ENCODE measurements around the gene RFNG. TPM values are rescaled to one million over a fixed set of nuclear protein-coding genes. Genes with fewer than 3 reads are reported as not detected.
A peak's percentile ranks its signal among the peaks of the same experiment; 100 is the strongest.

The RFNG gene
- polyA plus RNA-seq, 1 experiment: 11.8 TPM

DNA sequence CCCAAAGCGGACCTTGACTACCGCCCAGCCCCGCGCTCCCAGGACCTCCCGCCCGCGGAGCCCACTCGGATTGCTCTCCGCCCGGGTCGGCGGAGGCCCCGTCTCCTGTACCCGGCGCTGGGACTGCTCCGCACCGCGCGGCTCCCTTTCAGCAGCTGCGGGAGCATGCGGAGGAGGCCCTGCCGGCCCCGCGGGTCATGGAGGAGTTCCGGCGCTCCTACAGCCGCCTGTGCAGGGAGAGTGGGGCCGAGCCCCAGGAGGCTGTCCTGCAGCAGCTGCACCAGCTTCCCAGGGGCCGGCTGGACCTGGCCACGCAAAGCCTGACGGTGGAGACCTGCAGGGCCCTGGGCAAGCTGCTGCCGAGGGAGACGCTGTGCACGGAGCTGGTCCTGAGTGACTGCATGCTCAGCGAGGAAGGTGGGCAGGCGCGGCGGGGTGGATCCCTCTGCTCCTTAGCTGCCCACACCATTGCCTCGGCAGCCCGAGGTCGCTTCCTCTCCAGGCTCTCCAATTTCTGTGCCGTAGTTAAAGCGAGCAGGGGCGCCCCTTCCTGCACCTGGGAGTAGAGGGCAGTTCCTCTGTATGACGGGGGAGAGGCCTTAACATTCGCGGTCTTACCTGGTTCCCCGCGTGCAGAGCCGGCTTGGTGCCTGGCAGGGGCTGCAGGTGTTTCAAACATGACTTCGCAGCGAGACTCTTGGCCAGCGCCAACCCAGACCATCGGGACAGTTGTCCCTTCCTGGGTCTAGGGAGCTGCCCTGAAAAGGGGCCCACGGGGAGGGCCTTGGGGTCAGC, 28.0 kb downstream of the RFNG start:
- H3K27ac ChIP-seq (ENCODE audit: low read depth, low read length): no peak overlapping the region
- CTCF ChIA-PET: interaction anchor here (1.3 kb wide), 1 partner anchor 14 kb away, joined by 5 read pairs; the partner anchor contains the start of gene DCXR

DNA sequence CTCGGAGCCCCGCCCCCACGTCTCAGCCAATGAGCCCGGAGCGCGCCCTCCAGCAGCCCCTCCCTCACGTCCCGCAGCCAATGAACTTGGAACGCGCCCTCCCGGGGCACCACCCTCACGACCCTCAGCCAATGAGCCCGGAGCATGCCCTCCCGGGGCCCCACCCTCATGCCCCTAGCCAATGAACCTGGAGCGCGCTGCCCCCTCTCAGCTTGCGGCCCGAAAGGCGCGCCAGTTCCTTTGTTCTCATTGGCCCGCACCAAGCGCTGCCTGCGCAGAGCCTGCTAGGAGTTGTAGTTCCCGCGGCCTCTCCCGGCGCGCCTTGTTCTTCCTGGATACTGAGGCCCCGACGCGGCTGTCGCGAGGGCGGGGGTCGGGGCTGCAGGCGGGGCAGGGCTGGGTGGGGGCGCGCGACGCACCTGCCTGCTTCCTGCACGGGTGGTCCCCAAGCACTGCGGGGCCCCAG, 28.6 kb downstream of the RFNG start, which contains the start of gene LRRC45:
Gene LRRC45, plus strand, starts transcription at position 325 of the 466 bp plus-strand sequence. CDS start 339 bp downstream, outside the sequence.
- peak within 1 kb of the TSS; percentile 80 for H3K4me3 ChIP-seq (ENCODE audit: low read depth, low read length)
- H3K9me3 ChIP-seq (ENCODE audit: control insufficient read depth, insufficient read depth, low read length): no peaks in the 10 kb centered on the region; the same call in 1 of the 2 replicates
- no peak within 1 kb of the TSS for H3K27ac ChIP-seq (ENCODE audit: low read depth, low read length)
- H3K27me3 ChIP-seq (ENCODE audit: control insufficient read depth, insufficient read depth, low read length): no peaks in the 10 kb centered on the region
- ChIA-PET POLR2A (interaction anchor here (0.7 to 1.9 kb wide), 6 partner anchors 15 to 1153 kb away, joined by 3 to 10 read pairs (median 6); partner anchors contain the start of genes DCXR and FASN), CTCF (interaction anchor here (0.8 to 4.5 kb wide), 3 partner anchors 15 to 201 kb away, joined by 3 to 34 read pairs (median 5); partner anchors contain the start of gene DCXR)
- peak; percentile 99 for DNase-seq (ENCODE audit: low read depth, low spot score)
- TF ChIP-seq, protein P1, sequence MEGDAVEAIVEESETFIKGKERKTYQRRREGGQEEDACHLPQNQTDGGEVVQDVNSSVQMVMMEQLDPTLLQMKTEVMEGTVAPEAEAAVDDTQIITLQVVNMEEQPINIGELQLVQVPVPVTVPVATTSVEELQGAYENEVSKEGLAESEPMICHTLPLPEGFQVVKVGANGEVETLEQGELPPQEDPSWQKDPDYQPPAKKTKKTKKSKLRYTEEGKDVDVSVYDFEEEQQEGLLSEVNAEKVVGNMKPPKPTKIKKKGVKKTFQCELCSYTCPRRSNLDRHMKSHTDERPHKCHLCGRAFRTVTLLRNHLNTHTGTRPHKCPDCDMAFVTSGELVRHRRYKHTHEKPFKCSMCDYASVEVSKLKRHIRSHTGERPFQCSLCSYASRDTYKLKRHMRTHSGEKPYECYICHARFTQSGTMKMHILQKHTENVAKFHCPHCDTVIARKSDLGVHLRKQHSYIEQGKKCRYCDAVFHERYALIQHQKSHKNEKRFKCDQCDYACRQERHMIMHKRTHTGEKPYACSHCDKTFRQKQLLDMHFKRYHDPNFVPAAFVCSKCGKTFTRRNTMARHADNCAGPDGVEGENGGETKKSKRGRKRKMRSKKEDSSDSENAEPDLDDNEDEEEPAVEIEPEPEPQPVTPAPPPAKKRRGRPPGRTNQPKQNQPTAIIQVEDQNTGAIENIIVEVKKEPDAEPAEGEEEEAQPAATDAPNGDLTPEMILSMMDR (IDR thresholded peaks at IDR 0.05; ENCODE audit: low read depth, low read length): no peak

More for the DNA sequence above, 28.0 kb downstream of the RFNG start:
- Histone ChIP-seq H3K9me3 (ENCODE audit: control insufficient read depth, insufficient read depth, low read length) (no peaks in the 10 kb centered on the region; the same call in 1 of the 2 replicates), H3K27me3 (ENCODE audit: control insufficient read depth, insufficient read depth, low read length) (no peaks in the 10 kb centered on the region), H3K4me3 (ENCODE audit: low read depth, low read length) (peak overlapping the region; percentile 72)
- TF ChIP-seq, protein P1 (IDR thresholded peaks at IDR 0.05; ENCODE audit: low read depth, low read length): no peak
- POLR2A ChIA-PET: interaction anchor here (0.7 to 1.9 kb wide), 5 partner anchors 14 to 1153 kb away, joined by 3 to 10 read pairs (median 7); partner anchors contain the start of genes DCXR and FASN
- no peak for DNase-seq (ENCODE audit: low read depth, low spot score)

- no peaks in the 10 kb centered on the region; the same call in 1 of the 2 replicates for H3K9me3 ChIP-seq (ENCODE audit: control insufficient read depth, insufficient read depth, low read length)
- peak within 1 kb of the TSS; percentile 80 for H3K4me3 ChIP-seq (ENCODE audit: low read depth, low read length)
- ChIA-PET POLR2A (interaction anchor here (0.7 to 1.9 kb wide), 7 partner anchors 15 to 1154 kb away, joined by 3 to 10 read pairs (median 4); partner anchors contain the start of genes DCXR and FASN), CTCF (interaction anchor here (0.6 to 4.5 kb wide), 5 partner anchors 15 to 200 kb away, joined by 3 to 34 read pairs (median 5); partner anchors contain the start of gene DCXR)
- TF ChIP-seq, protein P1 (IDR thresholded peaks at IDR 0.05; ENCODE audit: low read depth, low read length): no peak
- DNase-seq (ENCODE audit: low read depth, low spot score): no peak
- no peaks in the 10 kb centered on the region for H3K27me3 ChIP-seq (ENCODE audit: control insufficient read depth, insufficient read depth, low read length)
- no peak within 1 kb of the TSS for H3K27ac ChIP-seq (ENCODE audit: low read depth, low read length)
Observed at GRCh38 chr17:82022310-82022980, 29.2 kb downstream of the RFNG start, which contains the start of gene CENPX. Gene CENPX, minus strand, starts transcription at chr17:82022878. Its CDS starts 17 bp downstream, at chr17:82022861.

DNA sequence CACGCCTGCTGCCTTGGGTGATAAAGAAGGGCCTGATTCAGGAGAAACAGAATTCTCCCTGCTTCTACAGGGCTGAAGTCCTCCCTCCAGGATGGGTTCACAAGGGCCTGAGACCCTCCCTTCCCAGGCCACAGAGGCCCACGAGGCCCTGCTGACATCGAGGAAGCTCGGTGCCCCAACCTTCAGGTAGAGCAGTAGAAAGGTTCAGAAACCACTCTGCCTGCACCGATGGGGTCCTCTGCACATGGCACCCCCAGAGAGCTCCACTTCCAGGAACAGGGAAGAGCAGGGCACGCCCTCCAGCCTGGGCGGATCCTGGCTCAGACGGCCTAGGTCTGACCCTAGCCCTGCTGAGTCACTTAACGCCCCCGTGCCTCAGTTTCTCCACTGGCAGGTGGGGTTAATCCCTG, 29.7 kb downstream of the RFNG start:
- H3K27ac ChIP-seq (ENCODE audit: low read depth, low read length): no peak overlapping the region
- TF ChIP-seq, protein P1 (IDR thresholded peaks at IDR 0.05; ENCODE audit: low read depth, low read length): no peak
- POLR2A ChIA-PET: interaction anchor here (0.9 to 1.9 kb wide), 3 partner anchors 16 to 76 kb away, joined by 3 to 10 read pairs (median 7); partner anchors contain the start of genes DCXR and FASN

More for the DNA sequence above, 29.7 kb downstream of the RFNG start:
- no peaks in the 10 kb centered on the region; the same call in 1 of the 2 replicates for H3K9me3 ChIP-seq (ENCODE audit: control insufficient read depth, insufficient read depth, low read length)
- peak overlapping the region; percentile 80 for H3K4me3 ChIP-seq (ENCODE audit: low read depth, low read length)
- CTCF ChIA-PET: interaction anchor here (0.6 to 4.5 kb wide), 3 partner anchors 18 to 62 kb away, joined by 3 to 34 read pairs (median 6); no protein-coding TSS in a partner anchor
- H3K27me3 ChIP-seq (ENCODE audit: control insufficient read depth, insufficient read depth, low read length): no peaks in the 10 kb centered on the region
- DNase-seq (ENCODE audit: low read depth, low spot score): no peak
